Large intestine (tissue), 3 donors: ENCODE results near the gene ERRFI1. TPM values are rescaled to one million over a fixed set of nuclear protein-coding genes. Genes with fewer than 3 reads are reported as not detected.

Experiments
- DNase-seq, 2 donors: peaks; one replicate each; pipeline versions ENCODE4 v3.0.0 to v3.0.0-alpha.2; 2013
- H3K27ac ChIP-seq: one replicate; pipeline ENCODE4 v1.5.1; 2013; ENCODE audit warnings: low read length
- H3K27me3 ChIP-seq: 2 replicates; pipeline ENCODE4 v1.6.1; 2013; ENCODE audit warnings: low read length; ENCODE audit not compliant: control insufficient read depth, insufficient read depth
- H3K36me3 ChIP-seq: 2 replicates; pipeline ENCODE4 v1.6.1; 2013; ENCODE audit warnings: low read length; ENCODE audit not compliant: control insufficient read depth, insufficient read depth
- H3K4me1 ChIP-seq: one replicate; pipeline ENCODE4 v1.6.1; 2013; ENCODE audit warnings: low read length; ENCODE audit not compliant: control insufficient read depth, insufficient read depth
- H3K4me3 ChIP-seq: one replicate; pipeline ENCODE4 v1.5.1; 2013; ENCODE audit warnings: low read length
- H3K9me3 ChIP-seq: one replicate; pipeline ENCODE4 v1.6.1; 2013; ENCODE audit warnings: mild to moderate bottlenecking, low read depth, low read length, moderate library complexity; ENCODE audit not compliant: control insufficient read depth
- WGBS: methylation state at CpG from one replicate; pipeline ENCODE4 v1.1.5; 2013; ENCODE audit warnings: low lambda C conversion rate; ENCODE audit not compliant: insufficient coverage; 5-methylcytosine and 5-hydroxymethylcytosine counted together
- polyA plus RNA-seq: library from polyadenylated mRNA; unstranded; fragments of 120-200 nt; gene quantifications from one replicate; pipeline ENCODE4 v1.2.1, GENCODE V29; 2013

ERRFI1 gene
- polyA plus RNA-seq, 1 donor: 39.5 TPM

DNA sequence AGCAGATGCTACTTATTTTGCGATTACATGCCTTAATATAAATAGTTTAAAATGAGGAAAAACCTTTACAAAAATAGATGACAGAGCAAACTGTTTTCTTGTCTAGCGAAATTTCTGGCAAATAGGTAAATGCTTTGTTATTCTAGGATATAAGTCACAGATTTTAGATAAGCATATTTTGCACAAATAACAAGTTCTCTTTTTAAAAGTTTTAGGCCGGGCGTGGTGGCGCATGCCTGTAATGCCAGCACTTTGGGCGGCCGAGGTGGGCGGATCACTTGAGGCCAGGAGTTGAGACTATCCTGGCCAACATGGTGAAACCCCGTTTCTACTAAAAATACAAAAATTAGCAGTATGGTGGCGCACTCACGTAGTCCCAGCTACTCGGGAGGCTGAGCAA lies 20.3 kb upstream of the ERRFI1 start:
- Histone ChIP-seq H3K4me3 (no peak overlapping the region), H3K9me3 (peaks cover 8% of the 10 kb centered on the region), H3K36me3 (no peaks in the 10 kb centered on the region), H3K27me3 (no peaks in the 10 kb centered on the region), H3K27ac (no peak overlapping the region), H3K4me1 (no peaks in the 10 kb centered on the region)
- no peak for DNase-seq
- 88% methylated on average over 4 of the region's 12 CpGs for WGBS

DNA sequence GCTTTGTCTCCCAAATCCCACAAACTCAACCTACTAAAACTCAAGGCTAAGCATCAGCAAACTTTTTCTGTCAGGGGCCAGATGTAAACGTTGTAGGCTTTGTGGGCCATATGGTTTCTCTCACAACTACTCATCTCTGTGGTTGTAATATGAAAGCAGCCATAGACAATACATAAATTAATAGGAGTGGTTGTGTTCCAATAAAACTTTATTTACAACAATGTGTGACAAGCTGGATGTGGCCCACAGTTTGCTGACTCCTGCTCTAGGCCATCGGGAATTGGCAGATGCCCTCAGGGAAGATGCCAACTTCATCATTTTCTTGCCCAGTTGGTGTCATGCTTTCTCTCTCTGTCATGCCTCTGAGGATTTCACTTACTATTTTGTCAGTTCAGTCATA lies 17.5 kb upstream of the ERRFI1 start:
- H3K27me3 ChIP-seq: no peaks in the 10 kb centered on the region
- no peak overlapping the region for H3K27ac ChIP-seq
- H3K4me1 ChIP-seq: peaks cover 3% of the 10 kb centered on the region
- H3K9me3 ChIP-seq: peaks cover 8% of the 10 kb centered on the region
- no peak for DNase-seq
- no CpG with 5 or more reads among the region's 2 CpGs for WGBS
- no peaks in the 10 kb centered on the region for H3K36me3 ChIP-seq
- no peak overlapping the region for H3K4me3 ChIP-seq

DNA sequence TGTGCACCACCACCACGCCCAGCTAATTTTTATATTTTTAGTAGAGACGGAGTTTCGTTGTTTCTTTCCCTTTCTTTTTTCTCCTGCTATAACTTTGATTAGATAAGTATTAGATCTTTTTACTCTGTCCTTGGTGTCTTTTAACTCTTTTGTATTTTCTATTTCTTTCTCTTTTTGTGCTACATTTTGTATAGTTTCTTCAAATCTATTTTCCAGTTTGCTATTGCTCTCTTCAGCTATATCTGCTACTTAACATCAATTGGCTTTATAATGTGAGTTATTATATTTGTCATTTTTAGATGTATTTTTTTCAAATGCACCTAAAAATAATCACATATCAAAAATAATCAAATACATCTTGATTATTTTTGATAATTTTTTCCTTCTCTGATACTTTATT lies 16.0 kb upstream of the ERRFI1 start:
- H3K9me3 ChIP-seq: peaks cover 8% of the 10 kb centered on the region
- DNase-seq: no peak
- H3K4me3 ChIP-seq: no peak overlapping the region
- no peaks in the 10 kb centered on the region for H3K36me3 ChIP-seq
- H3K27ac ChIP-seq: no peak overlapping the region
- WGBS: 100% methylated on average over 3 of the region's 3 CpGs
- no peaks in the 10 kb centered on the region for H3K27me3 ChIP-seq
- peaks cover 3% of the 10 kb centered on the region for H3K4me1 ChIP-seq

DNA sequence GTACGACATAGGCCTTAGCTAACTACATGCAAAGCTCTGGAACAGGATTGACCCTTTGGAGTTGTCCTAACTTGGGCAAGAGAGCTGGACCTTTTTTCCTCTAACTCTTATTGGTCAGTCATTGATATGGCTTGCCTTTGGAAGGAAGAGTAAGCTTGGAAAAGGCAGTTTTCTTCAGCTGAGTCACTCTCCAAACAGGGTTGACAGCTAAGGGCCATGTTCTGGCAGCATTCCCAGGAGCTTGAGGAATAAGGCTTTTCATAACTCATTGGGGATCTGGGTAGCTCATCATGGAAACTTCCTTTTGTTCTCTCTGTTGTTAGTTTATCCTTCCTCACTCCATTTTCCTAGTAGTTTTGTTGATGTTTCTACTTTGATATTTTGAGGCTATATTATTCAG lies 14.5 kb upstream of the ERRFI1 start:
- no CpG with 5 or more reads among the region's 1 CpG for WGBS

DNA sequence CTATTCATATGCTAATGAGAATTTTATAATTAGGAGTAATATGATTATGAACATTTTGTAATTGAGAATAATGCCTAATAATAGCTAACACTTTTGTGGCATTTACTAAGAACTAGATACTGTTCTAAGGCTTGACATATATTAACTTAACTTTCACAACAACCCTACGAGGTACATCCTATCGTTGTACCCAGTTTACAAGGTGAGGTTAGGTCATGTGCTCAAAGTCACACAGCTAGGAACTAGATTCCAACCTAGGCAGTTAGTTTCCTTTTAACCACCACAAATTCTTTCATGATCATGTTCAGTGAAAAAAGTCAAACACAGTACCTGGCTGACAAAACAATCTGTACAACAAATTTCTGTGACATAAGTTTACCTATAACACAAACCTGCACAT lies 13.0 kb upstream of the ERRFI1 start:
- H3K27me3 ChIP-seq: no peaks in the 10 kb centered on the region
- no peaks in the 10 kb centered on the region for H3K36me3 ChIP-seq
- H3K27ac ChIP-seq: peak overlapping the region; percentile 56
- no CpG with 5 or more reads among the region's 2 CpGs for WGBS
- peaks cover 3% of the 10 kb centered on the region for H3K4me1 ChIP-seq
- DNase-seq: peak in 1 of 2 donors; percentile 66
- no peak overlapping the region for H3K4me3 ChIP-seq
- peaks cover 8% of the 10 kb centered on the region for H3K9me3 ChIP-seq

More for the DNA sequence above, 14.5 kb upstream of the ERRFI1 start:
- Histone ChIP-seq H3K4me3 (no peak overlapping the region), H3K36me3 (no peaks in the 10 kb centered on the region), H3K27ac (no peak overlapping the region), H3K9me3 (peaks cover 8% of the 10 kb centered on the region), H3K27me3 (no peaks in the 10 kb centered on the region), H3K4me1 (peaks cover 3% of the 10 kb centered on the region)
- DNase-seq: peak in 1 of 2 donors; percentile 45

DNA sequence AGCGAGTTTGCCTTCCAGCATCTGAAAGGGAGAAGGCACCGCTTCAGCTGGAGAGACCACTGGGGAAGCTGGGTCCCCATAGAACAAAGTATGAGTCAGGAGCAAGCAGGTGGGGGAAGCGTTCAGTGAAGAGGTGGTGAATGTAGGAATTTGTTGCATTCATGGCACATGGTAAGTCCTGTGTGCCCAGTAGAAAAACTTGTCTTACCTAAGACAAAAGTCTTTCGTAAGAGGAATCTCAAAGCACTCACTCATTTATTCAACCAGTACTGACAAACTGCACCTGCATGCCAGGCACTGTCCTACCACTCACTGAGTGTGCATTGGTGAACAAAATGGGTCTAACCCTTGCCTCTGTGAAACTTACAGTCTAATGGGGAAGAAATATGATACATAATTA lies 9.2 kb upstream of the ERRFI1 start:
- H3K4me3 ChIP-seq: no peak overlapping the region
- H3K36me3 ChIP-seq: no peaks in the 10 kb centered on the region
- no peaks in the 10 kb centered on the region for H3K27me3 ChIP-seq
- DNase-seq: no peak
- no peak overlapping the region for H3K27ac ChIP-seq
- no peaks in the 10 kb centered on the region for H3K9me3 ChIP-seq
- WGBS: no CpG with 5 or more reads among the region's 4 CpGs
- H3K4me1 ChIP-seq: peaks cover 3% of the 10 kb centered on the region

DNA sequence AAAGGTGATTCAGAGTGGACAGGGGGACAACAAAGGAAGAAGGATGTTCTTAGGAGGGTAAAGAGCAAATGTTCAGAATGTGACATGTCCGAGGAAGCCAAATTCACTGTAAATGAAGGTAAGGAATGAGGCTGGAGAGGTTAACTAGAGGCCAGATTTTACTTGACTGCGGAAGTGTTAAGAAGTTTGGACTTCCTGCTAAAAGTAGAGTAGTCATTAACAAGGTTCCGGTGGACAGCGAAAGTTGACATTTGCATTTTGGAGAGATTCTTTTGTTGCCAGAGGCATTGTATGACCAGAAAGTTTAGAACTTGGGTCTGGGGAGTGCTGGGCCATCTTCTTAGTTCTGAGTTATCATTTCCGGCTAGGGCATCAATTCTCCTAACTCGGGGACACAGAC lies 7.2 kb upstream of the ERRFI1 start:
- H3K27me3 ChIP-seq: no peaks in the 10 kb centered on the region
- H3K4me3 ChIP-seq: no peak overlapping the region
- H3K27ac ChIP-seq: no peak overlapping the region
- peaks cover 7% of the 10 kb centered on the region for H3K4me1 ChIP-seq
- H3K9me3 ChIP-seq: no peaks in the 10 kb centered on the region
- no peak for DNase-seq
- WGBS: 100% methylated on average over 2 of the region's 6 CpGs
- H3K36me3 ChIP-seq: no peaks in the 10 kb centered on the region

DNA sequence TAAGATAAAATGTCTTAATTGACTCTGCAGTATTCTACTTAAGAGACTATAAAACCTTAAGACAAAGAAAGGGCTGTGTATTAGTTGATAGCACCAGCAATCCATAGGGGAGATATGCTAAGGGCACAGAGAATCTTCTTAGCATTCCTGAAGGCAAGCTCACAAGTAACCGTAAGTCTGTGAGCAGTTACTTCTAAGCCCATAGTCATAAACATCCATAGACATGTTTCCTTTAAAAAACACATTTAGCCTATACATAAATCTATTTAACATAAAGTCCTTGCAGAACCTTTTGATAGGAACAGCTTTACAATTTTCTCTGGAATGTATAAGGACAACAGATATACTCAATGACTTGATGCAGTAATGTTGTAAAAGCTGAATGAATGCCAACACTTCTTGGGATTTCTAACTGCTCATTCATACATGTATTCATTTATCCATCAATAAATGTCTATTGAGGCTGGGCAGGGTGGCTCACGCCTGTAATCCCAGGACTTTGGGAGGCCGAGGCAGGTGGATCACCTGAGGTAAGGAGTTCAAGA lies 6.3 kb upstream of the ERRFI1 start:
- H3K4me1 ChIP-seq: peaks cover 16% of the 10 kb centered on the region
- WGBS: no CpG with 5 or more reads among the region's 3 CpGs
- DNase-seq: no peak

DNA sequence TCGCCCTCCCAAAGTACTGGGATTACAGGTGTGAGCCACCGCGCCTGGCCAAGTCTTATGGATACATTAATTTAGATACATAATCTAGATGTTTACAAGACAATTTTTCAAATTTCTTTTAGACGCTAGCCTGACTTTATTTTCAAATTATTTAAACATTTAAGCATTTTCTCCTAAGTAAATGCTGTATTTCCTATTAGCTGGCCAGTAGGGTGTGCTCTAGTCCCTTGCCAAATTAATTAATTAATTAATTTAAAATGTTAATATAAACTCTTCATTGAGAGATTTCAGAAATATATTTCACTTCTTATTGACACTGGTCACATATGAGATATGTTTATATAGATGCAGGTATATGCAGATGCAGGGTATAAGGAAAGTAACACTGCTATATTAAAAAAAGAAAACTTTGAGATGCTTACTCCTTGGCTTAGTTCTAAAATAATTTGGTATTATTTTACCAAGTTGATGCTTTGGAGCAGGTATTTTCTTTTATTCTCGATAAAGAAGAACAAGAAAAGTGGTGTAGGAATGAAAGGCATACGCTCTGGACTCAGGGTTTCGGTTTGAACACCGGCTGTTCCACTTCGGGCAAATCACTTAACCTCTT lies 5.2 kb upstream of the ERRFI1 start:
- WGBS: 83% methylated on average over 1 of the region's 9 CpGs
- no peak for DNase-seq
- no peak overlapping the region for H3K27ac ChIP-seq

More for the DNA sequence above, 6.3 kb upstream of the ERRFI1 start:
- no peaks in the 10 kb centered on the region for H3K27me3 ChIP-seq
- no peak overlapping the region for H3K27ac ChIP-seq
- no peaks in the 10 kb centered on the region for H3K36me3 ChIP-seq
- H3K4me3 ChIP-seq: no peak overlapping the region
- no peaks in the 10 kb centered on the region for H3K9me3 ChIP-seq

DNA sequence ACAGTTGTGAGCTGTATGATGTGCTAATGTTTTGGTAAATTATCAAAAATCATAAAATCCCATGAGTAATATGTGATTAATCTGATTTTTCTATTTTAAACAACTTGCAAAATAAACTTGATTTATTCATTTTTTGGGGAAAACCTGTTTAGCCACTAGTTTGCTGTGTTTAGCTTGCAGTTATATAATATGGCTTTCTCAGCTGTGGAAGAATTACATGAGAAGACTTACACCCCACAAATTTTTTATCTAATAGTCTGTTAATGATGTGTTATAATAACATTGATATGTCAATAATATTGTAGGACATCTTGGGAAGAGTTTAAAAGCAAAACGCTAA lies 2.4 kb upstream of the ERRFI1 start:
- WGBS: no CpG with 5 or more reads among the region's 1 CpG
- H3K27ac ChIP-seq: no peak overlapping the region
- no peak for DNase-seq

More for the DNA sequence above, 5.2 kb upstream of the ERRFI1 start:
- H3K36me3 ChIP-seq: no peaks in the 10 kb centered on the region
- no peak overlapping the region for H3K4me3 ChIP-seq
- H3K9me3 ChIP-seq: no peaks in the 10 kb centered on the region
- H3K4me1 ChIP-seq: peaks cover 27% of the 10 kb centered on the region
- H3K27me3 ChIP-seq: no peaks in the 10 kb centered on the region

More for the DNA sequence above, 2.4 kb upstream of the ERRFI1 start:
- Histone ChIP-seq H3K27me3 (no peaks in the 10 kb centered on the region), H3K4me3 (no peak overlapping the region), H3K4me1 (peaks cover 32% of the 10 kb centered on the region), H3K36me3 (no peaks in the 10 kb centered on the region), H3K9me3 (no peaks in the 10 kb centered on the region)
